Midbrain (tissue), 1 donor: ENCODE results near the gene SLC4A1AP.

Experiments
- DNase-seq: peaks from one replicate; lab custom pipeline; 2025; lab: John Stamatoyannopoulos, UW

The SLC4A1AP gene

GRCh38 chr2:27742571-27742970 is 78.9 kb downstream of the SLC4A1AP start:
- DNase-seq, result no peak
